ENCODE data around the gene STOM.

The STOM gene

GRCh38 chr9:121373011-121373729, 3.1 kb upstream of the STOM start:
- DNase-seq (ENCODE audit: low read depth, low spot score), result no peak
- H3K4me3 ChIP-seq (ENCODE audit: low read length), result no peak overlapping the region

DNA sequence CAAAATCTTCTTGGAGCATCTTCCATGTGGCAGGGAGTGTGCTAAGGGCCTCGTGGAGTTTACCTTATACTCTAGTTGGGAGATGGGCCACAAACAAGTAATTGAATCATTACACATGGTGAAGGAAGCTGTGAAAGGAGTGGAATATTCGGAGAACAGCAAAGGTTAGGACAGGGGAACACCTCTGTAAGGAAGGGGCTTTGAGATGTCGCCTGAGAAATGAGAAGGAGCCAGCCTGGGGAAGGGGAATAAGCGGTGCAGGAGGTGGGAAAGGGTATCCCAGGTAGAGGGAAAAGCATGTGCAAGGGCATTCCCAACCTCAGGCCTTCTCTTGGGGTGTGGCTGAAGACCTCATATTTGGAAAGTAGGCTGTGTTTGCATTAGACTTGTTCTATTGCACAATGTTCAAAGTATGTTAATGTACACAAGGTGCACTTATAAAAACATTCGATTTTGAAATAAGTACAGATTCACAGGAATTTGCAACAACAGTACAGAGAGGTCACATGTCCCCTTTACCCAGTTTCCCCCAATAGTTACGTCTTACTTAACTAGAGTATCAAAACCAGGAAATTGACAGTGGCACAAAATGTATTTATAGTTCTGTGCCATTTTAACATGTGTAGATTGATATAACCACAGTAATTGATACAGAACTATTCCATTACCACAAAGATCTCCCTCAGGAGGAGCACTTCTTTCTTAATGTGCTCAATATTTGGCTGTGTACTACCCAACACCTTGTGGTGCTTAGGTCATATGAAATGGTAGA, 2.4 kb upstream of the STOM start:
- no peak overlapping the region for H3K4me3 ChIP-seq (ENCODE audit: low read length)
- DNase-seq (ENCODE audit: low read depth, low spot score), result no peak

DNA sequence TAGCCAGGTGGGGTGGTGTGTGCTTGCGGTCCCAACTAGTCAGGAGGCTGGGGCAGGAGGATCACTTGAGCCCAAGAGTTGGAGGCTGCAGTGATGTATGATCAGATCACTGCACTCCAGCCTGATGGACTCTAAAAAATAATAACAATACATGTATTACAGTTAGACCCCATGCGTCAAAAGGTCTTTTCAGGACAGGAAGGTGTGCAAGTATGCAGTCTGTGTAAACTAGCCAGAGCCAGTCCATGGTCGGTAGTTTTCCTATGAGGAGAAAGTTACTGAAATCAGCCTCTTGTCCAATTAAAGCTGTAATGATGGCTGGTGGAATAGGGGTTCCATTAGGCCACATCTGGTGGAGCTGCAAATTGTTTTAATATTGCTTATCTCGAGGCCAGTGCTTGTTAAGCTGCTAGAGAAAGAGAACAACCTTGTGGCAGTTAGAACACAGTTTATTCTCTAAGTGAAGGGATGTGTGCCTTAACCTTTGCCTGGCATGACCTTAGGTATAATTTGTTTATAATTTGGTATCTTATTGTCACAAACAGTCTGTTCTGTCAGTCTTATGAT, 1.5 kb upstream of the STOM start:
- H3K4me3 ChIP-seq (ENCODE audit: low read length), result no peak overlapping the region
- no peak for DNase-seq (ENCODE audit: low read depth, low spot score)

GRCh38 chr9:121368745-121369144, 1.3 kb downstream of the STOM start:
- no peak overlapping the region for H3K4me3 ChIP-seq (ENCODE audit: low read length)
- DNase-seq (ENCODE audit: low read depth, low spot score), result no peak

DNA sequence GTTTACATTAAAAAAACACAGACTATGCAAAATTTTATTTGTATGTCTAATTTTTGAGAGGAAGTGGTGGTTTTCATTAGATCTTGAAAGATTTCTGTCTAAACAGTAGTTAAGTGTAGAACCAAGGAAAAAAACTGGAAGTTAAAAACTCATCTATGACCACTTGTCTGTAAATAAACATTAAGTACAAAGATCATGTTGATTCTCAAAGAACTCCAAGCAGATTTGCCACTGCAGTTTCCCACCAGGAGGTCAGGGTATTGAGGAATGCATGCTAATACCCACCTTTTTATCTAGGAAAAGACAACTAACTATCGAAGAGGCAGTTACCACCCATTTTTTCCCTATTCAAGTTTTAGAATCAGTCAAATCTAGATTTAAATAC, 1.9 kb downstream of the STOM start:
- no peak overlapping the region for H3K4me3 ChIP-seq (ENCODE audit: low read length)
- no peak for DNase-seq (ENCODE audit: low read depth, low spot score)

DNA sequence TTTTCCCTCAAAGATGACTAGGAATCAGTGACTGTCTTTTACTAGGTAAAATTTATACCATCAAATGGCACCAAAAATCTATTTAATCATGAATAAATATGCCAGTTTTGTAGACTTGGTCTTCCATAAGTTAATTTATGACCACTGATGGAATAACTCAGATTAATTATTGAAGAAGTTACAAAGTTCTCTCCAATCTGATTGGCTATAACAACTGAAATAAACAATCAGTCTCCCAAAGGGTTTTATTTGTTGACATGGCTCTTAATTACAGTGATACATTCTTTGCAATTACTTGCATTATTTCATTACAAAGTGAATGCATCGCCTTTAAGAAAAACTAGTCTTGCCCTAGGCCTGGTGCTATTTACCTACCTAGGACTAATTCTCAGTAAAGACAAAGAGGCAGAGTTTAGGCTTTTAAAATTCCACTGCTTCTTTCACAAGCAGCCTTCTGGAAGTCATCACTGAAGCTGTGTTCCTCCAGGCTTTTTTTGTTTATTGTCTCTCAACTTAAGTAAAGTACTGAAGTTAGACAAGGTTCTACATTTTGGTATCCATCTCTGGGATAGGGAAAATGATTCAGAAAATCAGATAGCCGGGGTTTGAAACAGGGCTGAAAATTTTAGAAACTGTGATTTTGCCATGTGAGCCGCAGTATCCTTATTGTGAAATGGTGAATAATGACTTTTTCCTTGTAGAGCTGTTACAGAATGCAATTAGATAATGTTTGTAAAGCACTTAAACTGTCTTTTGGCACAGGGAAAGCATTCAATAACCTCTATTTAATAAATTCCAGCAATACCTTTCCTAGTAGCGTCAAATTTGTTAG, 2.5 kb downstream of the STOM start:
- DNase-seq (ENCODE audit: low read depth, low spot score), result no peak
- no peak overlapping the region for H3K4me3 ChIP-seq (ENCODE audit: low read length)

DNA sequence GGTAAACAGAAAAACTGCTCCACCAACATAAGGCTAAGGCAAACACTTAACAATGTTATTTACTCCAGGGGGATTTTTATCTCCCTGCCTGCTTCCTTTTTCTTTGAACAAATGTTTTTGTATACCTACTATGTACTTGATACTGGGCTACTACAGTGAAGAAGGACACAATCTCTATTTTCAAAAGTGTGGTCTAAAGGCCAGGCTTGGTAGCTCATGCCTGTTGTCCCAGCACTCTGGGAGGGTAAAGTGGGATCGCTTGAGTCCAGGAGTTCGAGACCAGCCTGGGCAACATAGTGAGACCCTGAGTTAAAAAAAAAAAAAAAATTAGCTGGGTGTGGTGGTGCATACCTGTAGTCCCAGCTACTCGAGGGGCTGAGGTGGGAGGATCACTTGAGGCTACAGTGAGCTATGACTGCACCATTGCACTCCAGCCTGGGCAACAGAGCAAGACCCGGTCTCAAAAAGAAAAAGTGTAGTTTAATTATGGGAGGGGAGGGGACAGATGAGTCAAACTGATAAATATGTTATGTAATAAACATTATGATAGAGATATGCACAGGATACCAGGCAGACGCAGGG, 3.3 kb downstream of the STOM start:
- DNase-seq (ENCODE audit: low read depth, low spot score), result no peak
- H3K4me3 ChIP-seq (ENCODE audit: low read length), result no peak overlapping the region

- H3K4me3 ChIP-seq (ENCODE audit: low read length), result no peak overlapping the region
- no peak for DNase-seq (ENCODE audit: low read depth, low spot score)
Measured at GRCh38 chr9:121365564-121365963, 4.5 kb downstream of the STOM start.

DNA sequence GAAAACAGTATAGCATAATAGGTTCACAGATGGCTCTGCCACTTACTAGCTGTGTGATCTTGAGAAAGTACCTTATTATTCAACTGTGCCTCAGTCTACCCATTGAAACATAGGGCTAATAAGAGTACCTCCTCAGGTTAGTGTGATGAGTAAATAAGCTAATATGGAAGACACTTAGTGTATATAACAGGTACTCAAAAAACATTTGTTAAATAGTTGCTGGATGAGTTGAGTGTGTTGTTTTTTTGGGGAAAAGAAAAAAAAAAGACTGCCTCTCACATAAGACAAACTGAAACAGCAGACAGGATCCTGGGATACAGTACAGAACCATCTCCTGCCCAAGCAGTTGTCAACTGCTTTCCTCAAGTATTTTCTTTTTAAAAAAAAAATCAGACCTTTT, 5.2 kb downstream of the STOM start:
- H3K4me3 ChIP-seq (ENCODE audit: low read length), result no peak overlapping the region
- DNase-seq (ENCODE audit: low read depth, low spot score), result no peak

- no peak overlapping the region for H3K4me3 ChIP-seq (ENCODE audit: low read length)
Measured at GRCh38 chr9:121364077-121364476, 6.0 kb downstream of the STOM start.

GRCh38 chr9:121363622-121363961, 6.5 kb downstream of the STOM start:
- no peak for DNase-seq (ENCODE audit: low read depth, low spot score)

More at GRCh38 chr9:121364077-121364476, 6.0 kb downstream of the STOM start:
- no peak for DNase-seq (ENCODE audit: low read depth, low spot score)

DNA sequence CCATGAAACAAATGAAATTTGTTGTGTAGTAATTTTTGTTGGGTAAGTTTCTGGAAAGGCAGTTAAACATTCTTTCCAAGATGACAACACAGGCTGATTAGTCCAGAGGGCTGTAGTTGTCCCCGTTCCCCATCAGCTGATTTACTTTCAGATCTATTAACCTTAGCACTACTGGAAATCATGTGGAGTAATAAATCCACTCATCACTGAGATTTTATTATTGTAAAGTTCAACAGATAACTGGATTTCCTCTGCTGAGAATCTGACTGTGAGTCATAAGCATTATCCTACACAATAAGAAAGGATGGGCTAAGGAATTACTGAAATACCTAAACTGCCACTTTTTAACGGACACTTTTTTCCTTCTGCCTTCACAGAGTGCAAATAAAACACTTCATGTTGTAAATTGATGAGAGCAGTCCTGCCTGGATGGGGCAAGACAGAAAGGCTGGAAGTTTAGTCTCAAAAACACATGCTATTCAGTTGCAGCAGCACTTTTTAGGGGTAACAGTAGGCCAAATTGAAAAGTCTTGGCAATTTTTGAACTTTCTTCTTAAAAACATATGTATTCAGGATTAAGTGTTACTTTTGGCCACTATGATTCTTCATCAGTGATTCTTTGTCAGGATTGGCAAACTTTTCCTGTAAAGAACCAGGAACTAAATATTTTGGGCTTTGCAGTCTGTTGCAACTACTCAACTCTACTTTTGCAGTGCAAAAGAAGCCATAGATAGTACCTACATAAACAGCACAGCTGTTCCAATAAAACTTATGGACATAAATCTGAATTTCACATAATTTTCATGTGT, 7.0 kb downstream of the STOM start:
- no peak for DNase-seq (ENCODE audit: low read depth, low spot score)
- H3K4me3 ChIP-seq (ENCODE audit: low read length), result no peak overlapping the region

More at GRCh38 chr9:121363622-121363961, 6.5 kb downstream of the STOM start:
- no peak overlapping the region for H3K4me3 ChIP-seq (ENCODE audit: low read length)

GRCh38 chr9:121360601-121361374, 9.3 kb downstream of the STOM start:
- no peak overlapping the region for H3K4me3 ChIP-seq (ENCODE audit: low read length)
- DNase-seq (ENCODE audit: low read depth, low spot score), result no peak

GRCh38 chr9:121359351-121360294, 10.4 kb downstream of the STOM start:
- DNase-seq (ENCODE audit: low read depth, low spot score), result no peak
- no peak overlapping the region for H3K4me3 ChIP-seq (ENCODE audit: low read length)

DNA sequence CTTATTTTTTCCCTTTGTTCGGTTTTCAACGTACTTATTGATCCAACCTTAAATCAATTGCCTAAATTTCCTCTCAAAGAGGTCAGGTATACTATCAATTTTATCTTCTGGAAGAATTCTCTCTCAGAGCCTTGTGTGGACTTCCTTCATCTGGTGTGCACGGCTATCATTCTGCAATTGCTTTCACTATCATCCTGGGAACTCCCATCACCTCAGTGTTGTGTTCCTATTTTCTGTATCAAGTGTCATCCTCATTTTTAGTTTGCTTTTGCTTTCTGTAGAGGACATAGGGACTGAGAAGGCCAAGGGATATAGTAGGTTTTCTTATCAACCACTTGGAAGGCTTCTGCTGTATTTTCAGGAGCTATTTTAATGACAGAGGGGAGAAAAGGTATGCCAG, 11.3 kb downstream of the STOM start:
- DNase-seq (ENCODE audit: low read depth, low spot score), result no peak
- H3K4me3 ChIP-seq (ENCODE audit: low read length), result no peak overlapping the region

DNA sequence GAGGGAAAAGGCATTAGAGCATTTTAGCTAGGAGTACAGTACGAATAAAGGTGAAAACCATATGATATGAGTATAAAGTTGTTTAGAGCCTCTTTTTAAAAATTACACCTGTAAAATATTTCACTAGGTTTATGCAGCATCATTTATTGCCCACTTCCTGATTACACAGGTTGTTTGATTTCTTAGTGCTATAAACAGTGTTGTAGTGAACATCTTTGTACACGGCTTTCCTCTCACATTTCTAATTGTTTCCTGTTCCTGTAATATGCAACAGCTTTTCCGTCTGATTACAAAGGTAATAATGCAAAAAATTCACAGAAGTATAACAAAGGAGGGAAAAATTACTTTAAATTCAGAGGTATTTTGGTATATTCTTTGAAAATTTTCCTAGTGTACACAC, 13.0 kb downstream of the STOM start:
- no peak for DNase-seq (ENCODE audit: low read depth, low spot score)
- H3K4me3 ChIP-seq (ENCODE audit: low read length), result no peak overlapping the region

DNA sequence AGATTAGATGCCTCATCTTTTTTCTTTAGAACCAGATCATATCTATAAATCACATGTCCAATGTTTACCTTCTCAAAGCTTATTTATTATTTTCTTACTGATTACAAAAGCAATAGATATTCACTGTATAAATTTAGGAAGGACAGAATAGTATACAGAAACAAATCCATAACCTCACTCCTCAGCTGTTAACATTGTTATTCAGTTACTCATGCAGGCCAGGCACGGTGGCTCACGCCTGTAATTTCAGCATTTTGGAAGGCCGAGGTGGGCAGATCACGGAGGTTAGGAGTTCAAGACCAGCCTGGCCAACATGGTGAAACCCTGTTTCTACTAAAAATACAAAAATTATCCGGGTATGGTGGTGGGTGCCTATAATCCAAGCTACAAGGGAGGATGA, 15.3 kb downstream of the STOM start:
- no peak for DNase-seq (ENCODE audit: low read depth, low spot score)
- no peak overlapping the region for H3K4me3 ChIP-seq (ENCODE audit: low read length)

Measured in Jurkat, Clone E6-1 (cell line).